Neuronal stem cell (in vitro differentiated cells): ENCODE results near the gene FGGY. TPM values are rescaled to one million over a fixed set of nuclear protein-coding genes. Genes with fewer than 3 reads are reported as not detected.

Experiments used
- DNase-seq: peaks from one replicate; pipeline ENCODE4 v3.0.0-alpha.2; 2013; ENCODE audit warnings: low spot score
- H2AFZ ChIP-seq: one replicate; pipeline ENCODE4 v1.6.1; 2013; ENCODE audit warnings: mild to moderate bottlenecking, low read length, inconsistent platforms
- H2AK5ac ChIP-seq: 2 replicates; pipeline ENCODE4 v1.6.1; 2013; ENCODE audit warnings: low read depth, mild to moderate bottlenecking, inconsistent platforms, low read length, moderate library complexity, mixed read lengths
- H2BK120ac ChIP-seq: 2 replicates; pipeline ENCODE4 v1.6.1; 2013; ENCODE audit warnings: low read depth, mild to moderate bottlenecking, inconsistent platforms, low read length, moderate library complexity, mixed read lengths
- H2BK12ac ChIP-seq: one replicate; pipeline ENCODE4 v1.6.1; 2013; ENCODE audit warnings: low read length, inconsistent platforms
- H2BK15ac ChIP-seq: 2 replicates; pipeline ENCODE4 v1.6.1; 2013; ENCODE audit warnings: mild to moderate bottlenecking, low read length, inconsistent platforms, mixed read lengths
- H2BK5ac ChIP-seq: one replicate; pipeline ENCODE4 v1.6.1; 2013; ENCODE audit warnings: inconsistent platforms, mild to moderate bottlenecking, low read length, moderate library complexity
- H3K14ac ChIP-seq: one replicate; pipeline ENCODE4 v1.6.1; 2013; ENCODE audit warnings: low read length, inconsistent platforms
- H3K18ac ChIP-seq: 2 replicates; pipeline ENCODE4 v1.6.1; 2013; ENCODE audit warnings: low read length, inconsistent platforms
- H3K23ac ChIP-seq: 2 replicates; pipeline ENCODE4 v1.6.1; 2013; ENCODE audit warnings: low read depth, mild to moderate bottlenecking, mixed read lengths, low read length, inconsistent platforms; ENCODE audit not compliant: poor library complexity
- H3K27ac ChIP-seq: replicated peaks from 3 replicates; pipeline ENCODE4 v1.5.1; 2013; ENCODE audit warnings: low read length, inconsistent platforms
- H3K27me3 ChIP-seq, 3 experiments: 2 replicates each; pipeline ENCODE4 v1.6.1; 2013; ENCODE audit warnings: low read length in 3 of 3, mild to moderate bottlenecking in 2 of 3, inconsistent platforms in 1 of 3, low read depth in 1 of 3, mixed read lengths in 1 of 3, moderate library complexity in 1 of 3; ENCODE audit not compliant: control insufficient read depth in 3 of 3, insufficient read depth in 3 of 3
- H3K36me3 ChIP-seq, 2 donors: replicated peaks in 1 of 2; 2 replicates each; pipeline ENCODE4 v1.6.1; 2013; ENCODE audit warnings: low read length in 2 of 2; ENCODE audit not compliant: control insufficient read depth in 2 of 2, insufficient read depth in 2 of 2
- H3K4ac ChIP-seq: 2 replicates; pipeline ENCODE4 v1.6.1; 2013; ENCODE audit warnings: inconsistent platforms, mild to moderate bottlenecking, low read length, moderate library complexity
- H3K4me1 ChIP-seq, 2 donors: 1 replicate in 1 of 2; 2 replicates in 1 of 2; pipeline ENCODE4 v1.6.1; 2013; ENCODE audit warnings: low read length in 2 of 2, low read depth in 1 of 2; ENCODE audit not compliant: control insufficient read depth in 2 of 2, insufficient read depth in 1 of 2
- H3K4me2 ChIP-seq: one replicate; pipeline ENCODE4 v1.6.1; 2013; ENCODE audit warnings: mild to moderate bottlenecking, low read length, inconsistent platforms; ENCODE audit not compliant: insufficient read depth, poor library complexity, severe bottlenecking
- H3K4me3 ChIP-seq, 2 donors: 2 replicates each; pipeline ENCODE4 v1.5.1; 2013; ENCODE audit warnings: low read length in 2 of 2, mild to moderate bottlenecking in 2 of 2, inconsistent platforms in 1 of 2, moderate library complexity in 1 of 2
- H3K79me1 ChIP-seq: one replicate; pipeline ENCODE4 v1.6.1; 2013; ENCODE audit warnings: low read depth, mild to moderate bottlenecking, inconsistent platforms, low read length, moderate library complexity
- H3K9ac ChIP-seq: one replicate; pipeline ENCODE4 v1.6.1; 2013; ENCODE audit warnings: mild to moderate bottlenecking, low read depth, low read length, inconsistent platforms; ENCODE audit not compliant: poor library complexity
- H3K9me3 ChIP-seq, 2 donors: replicated peaks in 1 of 2; 2 replicates each; pipeline versions ENCODE3 to v1.6.1; 2013; ENCODE audit warnings: low read length in 2 of 2, mild to moderate bottlenecking in 2 of 2, inconsistent platforms in 1 of 2, low read depth in 1 of 2, mixed read lengths in 1 of 2, moderate library complexity in 1 of 2; ENCODE audit not compliant: control insufficient read depth in 2 of 2, insufficient read depth in 1 of 2
- H4K8ac ChIP-seq: one replicate; pipeline ENCODE4 v1.6.1; 2013; ENCODE audit warnings: low read depth, mild to moderate bottlenecking, inconsistent platforms, low read length, moderate library complexity
- H4K91ac ChIP-seq: one replicate; pipeline ENCODE4 v1.6.1; 2013; ENCODE audit warnings: low read length, low read depth, mild to moderate bottlenecking, inconsistent platforms; ENCODE audit not compliant: poor library complexity
- WGBS, 2 donors: extraction: QIAGEN DNeasy Blood & Tissue Kit; methylation state at CpG; one replicate each; pipeline ENCODE4 v1.1.7; 2013; ENCODE audit warnings: missing lambda C conversion rate in 2 of 2, mixed read lengths in 1 of 2; ENCODE audit not compliant: insufficient read length in 2 of 2, insufficient replicate concordance in 1 of 2; ENCODE audit errors: extremely low coverage in 2 of 2; 5-methylcytosine and 5-hydroxymethylcytosine counted together
- polyA plus RNA-seq, 2 experiments: library from polyadenylated mRNA; stranded (reverse); fragments of 200-250 nt; gene quantifications; one replicate each; pipeline ENCODE4 v1.2.3, GENCODE V29; 2013

FGGY gene, protein sequence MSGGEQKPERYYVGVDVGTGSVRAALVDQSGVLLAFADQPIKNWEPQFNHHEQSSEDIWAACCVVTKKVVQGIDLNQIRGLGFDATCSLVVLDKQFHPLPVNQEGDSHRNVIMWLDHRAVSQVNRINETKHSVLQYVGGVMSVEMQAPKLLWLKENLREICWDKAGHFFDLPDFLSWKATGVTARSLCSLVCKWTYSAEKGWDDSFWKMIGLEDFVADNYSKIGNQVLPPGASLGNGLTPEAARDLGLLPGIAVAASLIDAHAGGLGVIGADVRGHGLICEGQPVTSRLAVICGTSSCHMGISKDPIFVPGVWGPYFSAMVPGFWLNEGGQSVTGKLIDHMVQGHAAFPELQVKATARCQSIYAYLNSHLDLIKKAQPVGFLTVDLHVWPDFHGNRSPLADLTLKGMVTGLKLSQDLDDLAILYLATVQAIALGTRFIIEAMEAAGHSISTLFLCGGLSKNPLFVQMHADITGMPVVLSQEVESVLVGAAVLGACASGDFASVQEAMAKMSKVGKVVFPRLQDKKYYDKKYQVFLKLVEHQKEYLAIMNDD
- polyA plus RNA-seq (2013, experiment 1 of 2), result 8.3 TPM
- polyA plus RNA-seq (2013, experiment 2 of 2), result 7.5 TPM

DNA sequence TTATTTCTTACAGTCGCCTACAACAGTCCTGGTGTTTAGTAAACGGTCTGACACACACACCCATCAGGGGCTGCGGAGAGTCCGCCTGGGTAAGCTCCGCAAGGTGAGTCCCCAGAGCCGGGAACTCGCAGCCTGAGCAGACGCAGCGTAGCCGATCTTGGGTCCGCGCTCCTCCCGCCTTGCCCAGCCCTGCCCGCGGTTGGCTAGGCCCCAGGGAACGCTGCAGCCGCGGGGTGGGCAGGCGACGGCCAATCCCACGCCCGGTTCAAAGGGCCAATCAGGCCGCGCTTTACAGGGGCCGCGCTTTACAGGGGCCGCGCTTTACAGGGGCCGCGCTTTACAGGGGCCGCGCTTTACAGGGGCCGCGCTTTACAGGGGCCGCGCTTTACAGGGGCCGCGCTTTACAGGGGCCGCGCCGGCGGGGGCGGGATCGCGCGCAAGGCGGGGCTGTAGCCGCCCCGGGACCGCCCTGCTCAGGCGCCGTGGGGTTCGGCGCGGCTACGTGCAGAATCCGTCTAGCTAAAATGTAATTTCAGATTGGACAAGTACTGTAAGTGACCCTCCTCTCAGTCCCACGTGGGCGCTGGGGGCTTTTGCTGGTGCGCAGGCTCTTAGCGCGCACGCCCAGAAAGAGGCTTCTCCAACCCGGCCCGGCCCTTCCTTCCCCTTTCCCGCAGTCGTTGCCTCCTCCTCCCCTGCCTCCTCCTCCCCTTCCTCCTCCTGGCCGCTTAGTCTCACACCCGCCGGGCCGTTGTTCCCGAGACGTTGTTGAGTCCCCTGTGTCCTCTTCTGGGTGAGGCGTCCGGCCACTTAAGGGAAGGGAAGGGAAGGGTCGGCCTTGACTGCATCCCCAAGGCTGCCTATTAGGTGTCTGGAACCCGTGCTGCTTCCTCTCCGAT is at the start of gene FGGY:
Gene FGGY (plus strand): TSS at position 737 of the 899 bp plus-strand sequence. CDS start 24,456 bp downstream, outside the sequence.
- no peak within 1 kb of the TSS for H2BK15ac ChIP-seq

DNA sequence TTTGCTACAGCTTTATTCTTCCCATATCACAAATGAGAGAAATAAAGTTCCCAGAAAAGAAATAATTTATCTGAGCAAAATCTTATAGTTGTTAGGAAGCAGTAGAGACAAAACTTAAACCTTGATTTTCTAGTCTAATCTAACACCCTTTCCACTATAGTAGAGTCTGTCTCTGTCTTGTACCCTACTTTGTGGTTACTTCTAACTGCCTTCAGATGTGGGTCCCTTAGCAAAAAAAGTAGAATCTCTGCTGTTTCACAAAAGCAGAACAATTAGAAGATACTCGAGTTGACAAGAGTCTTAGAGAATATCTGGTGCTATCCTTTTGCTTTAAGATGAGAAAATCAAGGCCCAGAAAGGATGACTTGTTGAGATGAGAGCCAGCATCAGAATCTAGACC is 48.1 kb upstream of the FGGY start:
- no peak overlapping the region for H4K8ac ChIP-seq
- H3K14ac ChIP-seq, result no peak overlapping the region
- H3K23ac ChIP-seq, result no peak overlapping the region
- H3K36me3 ChIP-seq, result no peaks in the 10 kb centered on the region
- no peak overlapping the region for H2BK15ac ChIP-seq
- no peak overlapping the region for H3K4ac ChIP-seq
- DNase-seq, result no peak
- H3K4me3 ChIP-seq, result no peak overlapping the region
- H3K27me3 ChIP-seq, result no peaks in the 10 kb centered on the region
- H3K18ac ChIP-seq, result no peak overlapping the region
- peaks cover 0 to 11% of the 10 kb centered on the region in 2 donors for H3K4me1 ChIP-seq
- H3K79me1 ChIP-seq, result no peaks in the 10 kb centered on the region
- no peak overlapping the region for H2BK5ac ChIP-seq
- H4K91ac ChIP-seq, result no peak overlapping the region
- no peak overlapping the region for H3K4me2 ChIP-seq
- WGBS, 2 donors, result no CpG with 5 or more reads among the region's 1 CpG
- no peak overlapping the region for H3K9ac ChIP-seq
- H2AK5ac ChIP-seq, result no peak overlapping the region
- H2BK12ac ChIP-seq, result no peak overlapping the region
- no peak overlapping the region for H2BK120ac ChIP-seq
- H2AFZ ChIP-seq, result no peak overlapping the region
- H3K27ac ChIP-seq, result no peak overlapping the region
- H3K9me3 ChIP-seq, result peaks cover 1 to 14% of the 10 kb centered on the region in 2 donors

More for the DNA sequence above, at the start of gene FGGY:
- DNase-seq, result peak; percentile 83
- Histone ChIP-seq H3K4ac (no peak within 1 kb of the TSS), H2BK120ac (no peak within 1 kb of the TSS), H3K18ac (peak within 1 kb of the TSS; percentile 95), H3K27ac (peak within 1 kb of the TSS; percentile 77), H2BK12ac (no peak within 1 kb of the TSS), H3K79me1 (no peaks in the 10 kb centered on the region), H3K27me3 (no peaks in the 10 kb centered on the region), H2AFZ (peak within 1 kb of the TSS; percentile 79), H2BK5ac (peak within 1 kb of the TSS; percentile 28), H3K4me2 (peak within 1 kb of the TSS; percentile 78), H3K9ac (peak within 1 kb of the TSS; percentile 86), H3K36me3 (no peaks in the 10 kb centered on the region), H2AK5ac (no peak within 1 kb of the TSS), H3K23ac (peak within 1 kb of the TSS; percentile 96), H4K8ac (peak within 1 kb of the TSS; percentile 72), H3K9me3 (peaks cover 0 to 4% of the 10 kb centered on the region in 2 donors), H3K14ac (peak within 1 kb of the TSS; percentile 90), H4K91ac (no peak within 1 kb of the TSS), H3K4me1 (peaks cover 1 to 7% of the 10 kb centered on the region in 2 donors), H3K4me3 (peak within 1 kb of the TSS; percentile 53 to 80)
- WGBS, 2 donors, result no CpG with 5 or more reads among the region's 78 CpGs

DNA sequence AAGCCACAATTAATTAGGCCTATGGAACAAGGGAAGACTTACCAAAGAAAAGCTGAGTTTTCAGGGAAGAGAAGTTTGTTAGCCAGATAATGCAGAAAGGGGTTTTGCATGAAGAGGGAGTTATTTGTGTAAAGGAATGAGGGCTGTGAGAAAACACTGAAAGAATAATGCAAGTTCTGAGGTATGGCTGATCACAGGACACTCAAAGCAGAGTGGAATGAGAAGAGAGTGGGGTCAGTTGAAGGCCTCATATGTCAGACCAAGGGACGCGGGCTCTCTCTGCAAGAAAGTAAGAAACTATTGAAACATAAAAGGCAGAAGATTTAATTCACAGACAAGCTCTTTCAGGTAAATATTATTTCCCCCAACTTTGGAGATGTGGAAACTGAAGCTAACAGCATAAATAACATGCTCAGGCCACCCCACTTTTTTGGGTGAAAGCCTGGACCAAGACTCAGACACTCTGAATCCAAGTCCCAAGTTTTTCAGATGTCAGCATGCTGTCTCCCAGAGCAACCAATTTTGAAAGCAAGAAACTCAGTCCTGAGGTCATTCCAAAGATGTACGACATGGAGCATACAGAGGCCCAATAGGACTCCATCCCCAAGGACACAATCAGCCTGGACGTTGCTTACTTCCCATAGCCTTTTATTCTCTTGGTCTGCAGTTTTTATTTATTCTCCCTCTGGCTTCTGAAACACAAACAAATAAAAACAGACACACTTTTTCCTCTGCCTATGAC is 47.3 kb upstream of the FGGY start:
- DNase-seq, result no peak
- no peak overlapping the region for H2BK12ac ChIP-seq
- H4K91ac ChIP-seq, result no peak overlapping the region
- H3K9ac ChIP-seq, result no peak overlapping the region
- H3K27ac ChIP-seq, result no peak overlapping the region
- no CpG with 5 or more reads among the region's 4 CpGs for WGBS, 2 donors
- no peaks in the 10 kb centered on the region for H3K27me3 ChIP-seq
- no peak overlapping the region for H3K4ac ChIP-seq
- H2AK5ac ChIP-seq, result no peak overlapping the region
- no peak overlapping the region for H2BK5ac ChIP-seq
- H4K8ac ChIP-seq, result no peak overlapping the region
- H2AFZ ChIP-seq, result peak overlapping the region; percentile 37
- H3K9me3 ChIP-seq, result peaks cover 1 to 10% of the 10 kb centered on the region in 2 donors
- no peak overlapping the region for H3K18ac ChIP-seq
- no peak overlapping the region for H3K4me2 ChIP-seq
- H3K4me3 ChIP-seq, result no peak overlapping the region
- H2BK120ac ChIP-seq, result no peak overlapping the region
- no peaks in the 10 kb centered on the region for H3K36me3 ChIP-seq
- H3K79me1 ChIP-seq, result no peaks in the 10 kb centered on the region
- peaks cover 0 to 11% of the 10 kb centered on the region in 2 donors for H3K4me1 ChIP-seq
- H3K14ac ChIP-seq, result no peak overlapping the region
- no peak overlapping the region for H2BK15ac ChIP-seq
- H3K23ac ChIP-seq, result no peak overlapping the region
